K562 (cell line): ENCODE data around the gene TFF2. TPM values are rescaled to one million over a fixed set of nuclear protein-coding genes. Genes with fewer than 3 reads are reported as not detected.

Source experiments
- CHD2 ChIP-seq: IDR thresholded peaks from 2 replicates; pipeline ENCODE4 v1.6.1; 2011; ENCODE audit warnings: low read depth, low read length
- CREB1 ChIP-seq, 2 experiments: sonication (generic) in 1 of 2; formaldehyde crosslinking in 1 of 2; IDR thresholded peaks; 2 replicates each; pipeline versions ENCODE4 v1.6.1 to v1.8.0; 2012 to 2022; ENCODE audit warnings: inconsistent platforms in 1 of 2, mild to moderate bottlenecking in 1 of 2, missing genetic modification reagents in 1 of 2, moderate library complexity in 1 of 2
- ELF2 ChIP-seq: fragments of 250-450 bp; sonication (Bioruptor Pico); IDR thresholded peaks from 2 replicates; pipeline ENCODE4 v1.5.0; 2021; ENCODE audit warnings: mild to moderate bottlenecking
- HEY1 ChIP-seq: fragments of 250-450 bp; sonication (Bioruptor Pico); IDR thresholded peaks from 2 replicates; pipeline ENCODE4 v1.5.0; 2020; ENCODE audit warnings: mild to moderate bottlenecking, moderate library complexity, borderline replicate concordance
- ZNF184 ChIP-seq: sonication (generic); formaldehyde crosslinking; IDR thresholded peaks from 2 replicates; pipeline ENCODE4 v1.5.0; 2020; ENCODE audit warnings: missing genetic modification reagents
- ZNF318 ChIP-seq, 2 experiments: fragments of 450-650 bp; IDR thresholded peaks; 2 replicates each; pipeline ENCODE4 v1.6.1; 2016; ENCODE audit warnings: mild to moderate bottlenecking in 2 of 2, borderline replicate concordance in 1 of 2, low read depth in 1 of 2, moderate library complexity in 1 of 2
- polyA plus RNA-seq, 8 experiments: library from polyadenylated mRNA; depleted of rRNA in 4 of 8; stranded (reverse) in 5 of 8; unstranded in 3 of 8; fragments of >200 nt; fragmentation: Nextera tagmentation in 2 of 8; fragmentation: Illumina TruSeq in 1 of 8; extraction: Ambion mirVana in 2 of 8; extraction: Trizol in 1 of 8; gene quantifications; 2 replicates each; pipeline versions ENCODE4 v1.2.1 to v1.2.3, GENCODE V29; 2011 to 2014; ENCODE audit warnings: inconsistent platforms in 1 of 8, missing spikeins in 1 of 8
- total RNA-seq, 7 experiments: library from RNA; depleted of rRNA in 6 of 7; stranded (reverse); fragments of >200 nt in 6 of 7; fragmentation: Illumina TruSeq in 2 of 7; extraction: Trizol in 2 of 7; gene quantifications; 2 replicates each; pipeline versions ENCODE4 v1.2.1 to v1.2.3, GENCODE V29; 2011 to 2021; ENCODE audit warnings: low replicate concordance in 1 of 7

The TFF2 gene
- total and polyA plus RNA-seq, 9 of the 15 experiments (the other 6 are each of a cell fraction or from before 2014, with no cell fraction given): not detected

DNA sequence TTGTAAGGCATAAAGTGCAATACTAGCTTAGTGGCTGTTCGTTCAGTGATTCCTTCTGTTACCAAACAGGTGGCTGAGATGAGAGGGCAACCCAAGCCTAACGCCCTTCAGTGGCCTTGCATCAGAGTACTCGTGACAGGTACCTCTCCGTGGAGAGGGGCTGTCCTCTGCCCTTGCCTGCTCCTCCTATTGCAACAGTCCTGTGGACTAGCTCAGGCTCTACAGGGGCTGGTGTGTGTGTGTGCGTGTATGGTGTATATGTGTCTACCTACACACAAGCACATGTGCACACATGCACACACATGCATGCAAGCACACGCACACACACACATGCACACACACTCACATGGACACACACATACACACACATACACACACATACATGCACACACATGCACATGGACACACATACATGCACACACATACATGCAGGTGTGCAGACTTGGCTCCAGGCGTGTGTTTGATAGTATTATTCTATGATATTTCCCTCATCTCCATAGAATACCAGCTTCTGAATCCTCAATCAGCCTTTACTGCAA, 50.7 kb downstream of the TFF2 start (continued):
- TF ChIP-seq ZNF318 (IDR thresholded peaks at IDR 0.05; ENCODE audit: borderline replicate concordance in 1 of 2, low read depth in 1 of 2): no peak
- TF ChIP-seq CHD2: no peak
- no peak for TF ChIP-seq HEY1 (CRISPR knock-in tag)
- TF ChIP-seq ELF2: no peak
- no peak for TF ChIP-seq ZNF184
- no peak for TF ChIP-seq CREB1 (IDR thresholded peaks at IDR 0.05)
- no peak for TF ChIP-seq CREB1 (CRISPR knock-in tag; IDR thresholded peaks at IDR 0.05)
